PFSK-1 (cell line): ENCODE measurements around the gene GNB3.

Experiments
- POLR2AphosphoS5 ChIP-seq: IDR thresholded peaks from 2 replicates; pipeline ENCODE4 v1.6.1; 2012; ENCODE audit warnings: low read depth, mild to moderate bottlenecking, control low read depth, low read length, moderate library complexity
- REST ChIP-seq, 2 experiments: IDR thresholded peaks; 2 replicates each; pipeline versions ENCODE4 v1.6.1 to v1.8.0; 2011 to 2012; ENCODE audit warnings: low read depth in 2 of 2, low read length in 2 of 2, control low read depth in 1 of 2, inconsistent platforms in 1 of 2, mild to moderate bottlenecking in 1 of 2, moderate library complexity in 1 of 2; ENCODE audit not compliant: insufficient read depth in 1 of 2
- SIN3A ChIP-seq: IDR thresholded peaks from 2 replicates; pipeline ENCODE4 v1.6.1; 2012; ENCODE audit warnings: mild to moderate bottlenecking, low read length, moderate library complexity, borderline replicate concordance; ENCODE audit not compliant: insufficient read depth

- TF ChIP-seq REST (IDR thresholded peaks at IDR 0.05; ENCODE audit: insufficient read depth in 1 of 2, low read depth in 2 of 2, low read length in 2 of 2), result no peak
- TF ChIP-seq POLR2AphosphoS5, result no peak; the same call in 1 of the 2 replicates
- no peak for TF ChIP-seq SIN3A
Measured at GRCh38 chr12:6825398-6826124, 15.2 kb upstream of the GNB3 start.
